ENCODE data around the gene JAZF1. TPM values are rescaled to one million over a fixed set of nuclear protein-coding genes. Genes with fewer than 3 reads are reported as not detected.
A peak's percentile ranks its signal among the peaks of the same experiment; 100 is the strongest.

JAZF1 gene
- total RNA-seq, 1 experiment from 2014 or later, result 4.0 TPM

DNA sequence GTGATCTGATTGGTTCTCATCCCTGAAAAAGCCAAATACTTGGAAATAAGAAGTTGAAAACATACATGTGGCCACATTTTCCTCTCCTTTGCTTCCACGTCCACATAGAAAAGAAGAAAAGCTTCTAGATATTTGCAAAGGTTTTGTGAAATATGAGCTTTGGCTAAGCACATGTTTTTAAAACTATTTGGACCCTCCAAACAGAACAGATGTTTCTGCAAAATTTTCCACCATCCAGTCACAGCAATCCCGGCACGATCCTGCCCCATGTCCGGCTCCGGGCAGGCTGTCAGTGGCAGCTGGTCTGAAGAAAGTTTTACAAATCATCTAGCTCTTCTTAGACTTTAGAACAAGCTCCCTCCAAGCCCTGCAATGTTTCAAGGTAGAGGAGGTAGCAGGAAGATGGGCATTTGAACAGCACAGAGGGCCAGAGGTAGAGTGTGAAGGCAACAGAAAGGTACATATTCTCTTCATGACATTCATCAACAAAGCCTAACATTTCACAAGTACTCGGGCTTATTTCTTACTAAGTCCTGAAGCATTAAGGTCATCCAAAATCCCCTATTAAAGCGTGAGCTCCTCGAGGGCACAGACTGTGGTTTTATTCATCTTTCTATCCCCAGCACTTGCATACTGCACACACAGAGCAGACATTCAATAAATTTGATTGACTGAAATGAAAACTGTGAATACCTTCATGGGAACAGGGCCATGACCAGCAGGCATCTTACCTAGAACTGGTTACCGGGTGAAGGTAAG lies 110.1 kb downstream of the JAZF1 start:
- in situ Hi-C loops (cut with HindIII; ENCODE audit: low pct_unique_long_range_greater_than_20kb, low sequenced_read_pairs), result no loop called here
- DNase-seq (ENCODE audit: low read depth), result no peak

DNA sequence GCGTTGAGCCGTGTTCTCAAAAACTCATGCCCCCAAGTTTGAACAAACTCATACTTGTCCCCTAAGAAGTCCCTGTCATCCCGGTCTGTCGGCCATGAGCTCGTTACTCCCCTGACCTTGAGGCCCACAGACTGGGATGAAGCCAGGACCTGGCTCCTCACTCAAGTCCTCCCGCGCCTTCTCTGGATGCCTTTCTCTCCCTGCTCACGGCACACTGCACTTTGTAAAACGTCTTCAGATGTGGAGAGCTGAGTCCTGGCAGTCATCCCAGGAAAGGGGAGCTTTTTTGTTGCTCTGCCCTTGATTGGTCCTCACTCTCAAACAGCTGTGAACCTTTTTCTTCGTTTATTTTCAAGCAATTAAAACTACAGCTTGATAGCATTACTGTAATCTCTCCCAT lies 110.8 kb downstream of the JAZF1 start:
- in situ Hi-C loops (cut with HindIII; ENCODE audit: low pct_unique_long_range_greater_than_20kb, low sequenced_read_pairs), result no loop called here
- DNase-seq (ENCODE audit: low read depth), result no peak

DNA sequence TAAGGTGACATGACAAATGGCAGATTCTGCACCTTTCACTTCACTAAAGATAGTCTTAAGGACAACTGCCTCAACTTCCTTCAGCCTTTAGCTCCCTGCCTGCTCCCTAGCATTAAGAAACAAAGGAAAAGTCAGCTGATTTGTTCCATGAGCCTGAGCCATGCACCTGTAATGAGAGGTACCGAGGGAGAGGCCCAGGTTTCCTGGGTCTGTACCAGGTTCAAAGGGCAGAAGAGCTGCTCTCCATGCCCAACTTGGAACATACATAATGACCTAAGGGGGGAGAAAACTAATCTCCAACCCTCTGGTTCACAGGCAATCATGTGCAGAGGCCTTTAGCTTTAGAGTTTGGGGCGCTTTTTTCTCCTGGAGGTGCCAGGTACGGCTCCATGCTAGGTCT lies 111.2 kb downstream of the JAZF1 start:
- in situ Hi-C loops (cut with HindIII; ENCODE audit: low pct_unique_long_range_greater_than_20kb, low sequenced_read_pairs), result no loop called here
- no peak for DNase-seq (ENCODE audit: low read depth)

DNA sequence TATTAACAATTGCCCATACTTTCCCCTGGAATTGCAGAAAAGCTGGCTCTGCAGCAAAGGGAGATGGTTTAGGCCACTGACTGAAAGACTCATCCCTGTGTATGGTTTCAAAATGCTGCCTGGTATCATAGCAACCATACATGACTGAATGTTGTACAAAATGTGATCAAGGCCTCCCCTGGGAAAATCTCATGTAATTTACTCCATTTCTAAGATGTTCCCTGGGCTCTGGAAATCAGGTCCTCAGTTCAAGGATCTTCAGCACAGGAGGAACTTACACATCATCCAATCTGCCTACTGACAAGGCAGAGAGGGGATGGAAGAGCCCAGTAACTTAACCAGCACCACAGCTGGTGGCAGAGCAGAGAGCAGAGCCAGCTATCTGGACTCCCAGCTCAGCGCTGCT lies 111.8 kb downstream of the JAZF1 start:
- in situ Hi-C loops (cut with HindIII; ENCODE audit: low pct_unique_long_range_greater_than_20kb, low sequenced_read_pairs), result no loop called here
- DNase-seq (ENCODE audit: low read depth), result no peak

DNA sequence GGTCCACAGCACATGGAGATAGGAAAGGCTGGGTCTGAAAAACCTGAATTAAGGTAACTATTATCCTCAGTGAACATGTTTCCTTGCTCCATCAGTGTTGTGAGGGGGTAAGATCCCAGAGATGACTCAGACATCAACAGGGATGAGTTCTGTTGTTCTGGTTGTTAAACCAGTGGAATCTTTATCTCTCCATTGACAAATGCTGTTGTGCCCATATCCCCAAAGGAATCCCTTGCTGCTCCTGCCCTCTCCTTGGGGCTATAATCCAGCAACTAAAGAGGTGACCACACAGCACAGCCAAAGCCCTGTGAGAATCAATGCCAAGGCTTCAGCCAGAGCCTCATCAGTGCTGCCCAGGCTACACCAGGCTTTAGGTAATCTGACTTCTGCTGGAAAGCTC lies 113.4 kb downstream of the JAZF1 start:
- DNase-seq (ENCODE audit: low read depth), result no peak
- in situ Hi-C loops (cut with HindIII; ENCODE audit: low pct_unique_long_range_greater_than_20kb, low sequenced_read_pairs), result no loop called here

- no peak for DNase-seq (ENCODE audit: low read depth)
Observed at GRCh38 chr7:28065721-28066285, 114.8 kb downstream of the JAZF1 start.

DNA sequence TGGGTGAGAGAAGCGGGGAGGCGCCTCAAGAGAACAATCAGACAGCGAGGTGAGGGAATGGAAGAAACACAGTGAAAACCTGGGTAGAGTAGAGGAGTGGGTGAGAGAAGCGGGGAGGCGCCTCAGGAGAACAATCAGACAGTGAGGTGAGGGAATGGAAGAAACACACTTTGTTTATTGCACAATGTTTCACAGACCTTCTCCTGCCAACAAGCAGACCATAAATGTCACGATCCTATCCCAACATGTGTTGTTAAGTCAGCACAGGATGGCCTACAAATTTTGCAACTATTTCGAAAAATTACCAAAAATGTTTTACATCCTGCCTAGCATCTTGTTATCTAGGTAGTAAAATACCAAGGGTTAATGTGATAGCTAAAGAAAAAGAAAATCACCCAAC lies 115.3 kb downstream of the JAZF1 start:
- no peak for DNase-seq (ENCODE audit: low read depth)
- in situ Hi-C loops (cut with HindIII; ENCODE audit: low pct_unique_long_range_greater_than_20kb, low sequenced_read_pairs), result no loop called here

More at GRCh38 chr7:28065721-28066285, 114.8 kb downstream of the JAZF1 start:
- in situ Hi-C loops (cut with HindIII; ENCODE audit: low pct_unique_long_range_greater_than_20kb, low sequenced_read_pairs), result no loop called here

DNA sequence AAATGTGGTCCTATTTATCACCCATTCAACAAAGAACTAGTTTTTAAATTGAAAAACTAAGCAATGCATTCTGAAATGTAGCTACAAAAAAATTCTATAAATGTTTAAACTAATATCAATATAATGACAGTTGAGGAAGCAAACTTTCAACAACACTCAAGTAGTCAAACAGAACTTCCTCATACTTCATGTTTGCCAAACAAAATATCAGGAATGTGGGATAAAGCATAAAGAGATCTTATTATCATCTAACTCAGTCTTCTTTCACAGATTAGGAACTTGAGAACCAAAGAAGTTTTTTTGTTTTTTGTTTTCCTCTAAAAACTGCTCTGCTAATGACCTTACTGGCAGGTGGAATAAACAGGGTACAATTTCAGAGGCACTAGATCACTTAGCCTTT lies 116.2 kb downstream of the JAZF1 start:
- in situ Hi-C loops (cut with HindIII; ENCODE audit: low pct_unique_long_range_greater_than_20kb, low sequenced_read_pairs), result no loop called here

DNA sequence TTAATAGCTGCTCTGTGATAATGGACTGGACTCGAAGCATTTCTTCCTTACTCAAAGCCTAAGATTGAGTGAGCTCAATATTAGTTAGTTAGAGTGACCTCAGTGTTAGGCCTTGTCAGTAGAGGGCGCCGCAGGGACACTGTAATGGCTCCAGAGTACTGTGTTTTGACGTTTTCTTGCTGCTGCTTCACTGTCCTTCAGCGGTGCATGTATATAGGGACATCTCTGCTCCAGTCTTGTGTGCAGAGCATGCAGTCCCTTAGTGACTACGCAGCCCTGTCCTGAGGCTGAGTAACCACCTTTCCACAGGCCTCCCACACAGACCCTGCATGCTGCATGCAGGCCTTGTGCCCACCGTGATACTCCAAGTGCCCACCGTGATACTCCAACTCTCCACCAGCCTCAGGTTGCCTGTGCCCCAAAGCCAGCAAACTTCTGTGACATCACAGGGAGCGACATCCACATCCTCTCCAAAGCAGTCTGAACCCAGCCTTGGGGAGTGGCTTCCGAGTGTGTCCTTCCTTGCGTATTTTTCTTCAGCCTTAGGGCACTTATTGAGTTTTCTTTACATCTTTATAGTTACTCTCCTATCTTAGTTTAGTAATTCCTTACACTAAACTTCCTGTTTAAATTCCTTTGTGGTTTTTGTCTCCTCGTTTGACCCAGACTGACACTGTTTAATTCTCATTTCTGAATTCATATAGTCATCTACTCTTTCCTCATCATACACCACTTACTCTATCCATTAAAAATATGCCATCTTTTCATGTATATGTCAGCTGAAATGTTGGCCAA lies 118.2 kb downstream of the JAZF1 start:
- peak; percentile 30 for DNase-seq (ENCODE audit: low read depth)
- in situ Hi-C loops (cut with HindIII; ENCODE audit: low pct_unique_long_range_greater_than_20kb, low sequenced_read_pairs), result no loop called here

More for the DNA sequence above, 116.2 kb downstream of the JAZF1 start:
- no peak for DNase-seq (ENCODE audit: low read depth)

DNA sequence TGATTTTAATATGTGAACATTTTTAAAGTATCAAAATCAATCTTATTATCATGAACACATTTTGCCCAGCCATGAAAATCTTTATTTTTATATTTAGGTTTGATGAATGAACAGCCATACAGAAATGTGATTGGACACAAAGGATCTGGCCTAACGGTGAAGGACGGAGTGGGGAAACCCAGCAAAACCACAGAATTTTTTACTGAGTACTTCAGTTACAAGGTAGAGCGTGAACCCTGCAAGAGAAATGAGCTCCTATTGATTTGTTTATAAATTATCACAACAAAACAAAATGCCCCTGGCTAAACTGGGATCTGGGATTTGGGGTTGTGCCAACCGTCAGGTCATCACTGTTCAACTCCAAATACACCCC lies 118.8 kb downstream of the JAZF1 start:
- DNase-seq (ENCODE audit: low read depth), result no peak
- in situ Hi-C loops (cut with HindIII; ENCODE audit: low pct_unique_long_range_greater_than_20kb, low sequenced_read_pairs), result no loop called here

GRCh38 chr7:28060371-28060950 lies 120.1 kb downstream of the JAZF1 start:
- in situ Hi-C loops (cut with HindIII; ENCODE audit: low pct_unique_long_range_greater_than_20kb, low sequenced_read_pairs), result no loop called here

DNA sequence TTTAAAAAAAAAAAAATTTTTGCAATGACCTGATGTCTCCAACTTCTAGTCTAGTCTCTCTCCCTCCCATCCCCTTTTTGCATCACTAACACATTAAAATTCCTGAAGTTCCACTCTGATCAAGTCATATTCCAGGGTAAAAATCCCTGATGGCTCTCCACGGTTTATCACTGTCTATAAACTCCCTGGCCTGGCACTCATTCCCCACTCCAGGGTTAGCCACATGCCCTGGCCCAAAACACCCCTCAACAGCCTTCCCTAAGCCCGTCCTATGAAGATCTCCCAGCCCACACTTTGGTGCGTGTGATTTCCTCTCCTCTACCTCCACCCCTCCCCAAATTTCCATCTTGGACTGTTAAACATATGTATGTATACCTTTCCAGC lies 125.4 kb downstream of the JAZF1 start:
- in situ Hi-C loops (cut with HindIII; ENCODE audit: low pct_unique_long_range_greater_than_20kb, low sequenced_read_pairs), result no loop called here
- no peak for DNase-seq (ENCODE audit: low read depth)

More at GRCh38 chr7:28060371-28060950, 120.1 kb downstream of the JAZF1 start:
- DNase-seq (ENCODE audit: low read depth), result no peak

- in situ Hi-C loops (cut with HindIII; ENCODE audit: low pct_unique_long_range_greater_than_20kb, low sequenced_read_pairs), result no loop called here
- no peak for DNase-seq (ENCODE audit: low read depth)
Observed at GRCh38 chr7:28054531-28055160, 125.9 kb downstream of the JAZF1 start.

- no peak for DNase-seq (ENCODE audit: low read depth)
- in situ Hi-C loops (cut with HindIII; ENCODE audit: low pct_unique_long_range_greater_than_20kb, low sequenced_read_pairs), result no loop called here
Observed at GRCh38 chr7:28052933-28053332, 127.7 kb downstream of the JAZF1 start.

DNA sequence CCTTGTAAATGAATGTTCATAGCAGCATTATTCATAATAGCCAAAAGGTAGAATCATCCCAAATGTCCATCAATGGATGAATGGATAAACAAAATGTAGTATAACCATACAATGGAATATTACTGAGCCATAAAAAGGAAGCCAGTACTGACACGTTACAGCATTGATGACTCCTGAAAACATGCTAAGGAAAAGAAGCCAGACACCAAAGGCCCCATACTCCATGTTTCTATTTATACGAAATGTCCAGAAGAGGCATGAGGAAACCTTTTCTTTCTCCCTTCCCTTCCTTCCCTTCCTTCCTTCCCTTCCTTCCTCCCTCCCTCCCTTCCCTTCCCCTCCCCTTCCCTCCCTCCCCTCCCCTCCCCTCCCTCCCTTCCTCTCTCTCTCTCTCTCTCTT lies 131.9 kb downstream of the JAZF1 start:
- no peak for DNase-seq (ENCODE audit: low read depth)
- in situ Hi-C loops (cut with HindIII; ENCODE audit: low pct_unique_long_range_greater_than_20kb, low sequenced_read_pairs), result no loop called here

DNA sequence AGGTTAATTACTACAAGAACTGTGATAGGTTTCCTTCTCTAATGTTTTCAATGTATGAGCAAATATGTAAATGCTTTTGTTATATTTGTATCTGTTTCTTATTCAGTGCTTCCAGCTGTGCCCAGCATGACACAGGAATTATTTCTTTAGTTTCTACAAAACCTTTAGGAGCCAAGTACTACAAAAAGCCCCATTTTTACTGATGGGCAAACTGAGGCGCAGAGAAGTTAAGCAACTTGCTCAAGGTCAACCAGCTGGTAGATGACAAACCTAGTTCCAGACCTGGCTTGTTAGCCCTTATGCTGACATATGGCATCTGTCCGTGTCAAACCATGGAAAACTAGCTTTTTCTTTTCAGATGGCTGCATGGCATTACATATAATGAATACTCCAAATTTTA lies 134.6 kb downstream of the JAZF1 start:
- no peak for DNase-seq (ENCODE audit: low read depth)
- in situ Hi-C loops (cut with HindIII; ENCODE audit: low pct_unique_long_range_greater_than_20kb, low sequenced_read_pairs), result no loop called here

DNA sequence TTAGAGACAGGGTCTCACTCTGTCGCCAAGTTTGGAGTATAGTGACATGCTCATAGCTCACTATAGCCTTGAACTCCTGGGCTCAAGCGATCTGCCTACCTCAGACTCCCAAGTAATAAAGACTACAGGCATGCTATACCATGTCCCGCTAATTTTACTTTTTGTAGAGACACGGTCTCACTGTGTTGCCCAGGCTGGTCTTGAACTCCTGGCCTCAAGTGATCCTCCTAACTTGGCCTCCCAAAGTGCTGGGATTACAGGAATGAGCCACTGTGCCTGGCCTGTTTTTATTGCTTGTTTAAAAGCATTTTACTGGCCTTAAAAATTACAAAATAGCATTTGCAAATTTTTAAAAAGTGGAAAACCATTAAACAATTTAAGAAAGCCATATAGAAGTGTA lies 135.0 kb downstream of the JAZF1 start:
- in situ Hi-C loops (cut with HindIII; ENCODE audit: low pct_unique_long_range_greater_than_20kb, low sequenced_read_pairs), result no loop called here

GRCh38 chr7:28044825-28045224 lies 135.8 kb downstream of the JAZF1 start:
- no peak for DNase-seq (ENCODE audit: low read depth)
- in situ Hi-C loops (cut with HindIII; ENCODE audit: low pct_unique_long_range_greater_than_20kb, low sequenced_read_pairs), result no loop called here

More for the DNA sequence above, 135.0 kb downstream of the JAZF1 start:
- no peak for DNase-seq (ENCODE audit: low read depth)

DNA sequence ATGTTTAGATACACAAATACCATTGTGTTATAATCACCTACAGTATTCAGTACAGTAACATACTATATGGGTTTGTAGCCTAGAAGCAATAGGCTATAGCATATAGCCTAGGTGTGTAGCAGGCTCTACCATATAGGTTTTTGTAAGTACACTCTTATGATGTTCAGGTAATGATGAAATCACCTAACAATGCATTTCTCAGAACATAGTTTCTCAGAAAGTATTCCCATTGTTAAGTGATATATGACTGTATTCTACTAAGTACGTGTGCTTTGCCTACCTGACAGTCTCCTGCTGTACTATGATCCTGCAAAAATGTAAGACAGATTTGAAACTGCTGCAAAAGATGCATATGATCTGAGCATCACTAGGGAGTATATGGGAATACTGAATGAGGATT lies 137.9 kb downstream of the JAZF1 start:
- no peak for DNase-seq (ENCODE audit: low read depth)
- in situ Hi-C loops (cut with HindIII; ENCODE audit: low pct_unique_long_range_greater_than_20kb, low sequenced_read_pairs), result no loop called here
